ENCODE measurements around the gene SMG7.

The SMG7 gene

DNA sequence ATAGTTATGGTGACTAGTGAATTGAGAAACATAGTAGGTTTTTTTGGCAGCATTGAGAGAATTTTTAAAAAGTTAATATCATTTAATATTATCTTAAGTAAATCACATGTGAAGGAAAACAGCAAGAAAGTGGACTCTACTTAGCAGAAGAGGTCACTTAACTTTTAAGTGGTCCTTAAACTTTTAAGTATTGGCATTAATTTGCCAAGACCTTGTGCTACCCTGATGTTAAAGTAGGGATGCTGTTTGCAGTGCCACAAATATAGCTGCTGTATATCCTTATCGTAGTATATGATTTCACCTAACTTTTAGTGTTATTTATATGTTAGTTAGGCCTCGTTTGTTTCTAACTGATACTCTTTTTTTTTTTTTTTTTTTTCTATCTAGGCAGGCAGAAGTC is 40.2 kb downstream of the SMG7 start:
- ChIA-PET POLR2A (no interaction called here), CTCF (no interaction called here)
- no peak for DNase-seq (ENCODE audit: extremely low spot score)
- TF ChIP-seq SUZ12 (IDR thresholded peaks at IDR 0.05) (no peak), ZNF384 (IDR thresholded peaks at IDR 0.05) (no peak), FOXA1 (IDR thresholded peaks at IDR 0.05) (no peak), HDGF (IDR thresholded peaks at IDR 0.05; ENCODE audit: borderline replicate concordance) (no peak), PKNOX1 (IDR thresholded peaks at IDR 0.05) (no peak), NFRKB (IDR thresholded peaks at IDR 0.05) (no peak), BHLHE40 (IDR thresholded peaks at IDR 0.05; ENCODE audit: borderline replicate concordance) (no peak), SP1 (IDR thresholded peaks at IDR 0.05) (no peak), ARNT (IDR thresholded peaks at IDR 0.05) (no peak), TARDBP (IDR thresholded peaks at IDR 0.05) (no peak), FOXK2 (IDR thresholded peaks at IDR 0.05) (no peak), CTBP1 (IDR thresholded peaks at IDR 0.05; ENCODE audit: borderline replicate concordance) (no peak), L3MBTL2 (conservative IDR thresholded peaks at IDR 0.05) (no peak), LEF1 (IDR thresholded peaks at IDR 0.05; ENCODE audit: borderline replicate concordance) (no peak)

DNA sequence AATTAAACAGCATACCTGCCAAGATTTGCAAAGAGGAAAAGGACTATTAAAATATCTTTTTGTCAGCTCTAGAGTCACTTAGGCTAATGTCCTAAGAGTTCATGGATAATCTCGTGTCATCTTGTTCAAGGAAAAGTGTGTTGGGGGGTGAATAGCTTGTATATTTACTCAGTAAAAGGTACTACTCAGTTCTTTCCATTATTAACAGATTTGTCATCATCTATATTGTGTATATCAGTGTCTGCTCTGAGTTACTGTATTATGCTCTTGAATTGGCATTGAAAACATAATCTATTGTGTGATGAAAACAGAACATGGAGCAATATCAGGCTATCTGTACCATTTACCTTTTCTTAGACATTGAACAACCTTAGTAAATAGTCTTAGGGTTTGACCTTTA is 41.9 kb downstream of the SMG7 start:
- POLR2A ChIA-PET = no interaction called here
- CTCF ChIA-PET = no interaction called here
- no peak for DNase-seq (ENCODE audit: extremely low spot score)
- TF ChIP-seq TARDBP (IDR thresholded peaks at IDR 0.05) (no peak), ELF4 (IDR thresholded peaks at IDR 0.05) (no peak), ZNF384 (IDR thresholded peaks at IDR 0.05) (no peak), SUZ12 (IDR thresholded peaks at IDR 0.05) (no peak), LEF1 (IDR thresholded peaks at IDR 0.05; ENCODE audit: borderline replicate concordance) (no peak), ARNT (IDR thresholded peaks at IDR 0.05) (no peak), SP1 (IDR thresholded peaks at IDR 0.05) (no peak), FOXA1 (IDR thresholded peaks at IDR 0.05) (no peak), L3MBTL2 (conservative IDR thresholded peaks at IDR 0.05) (no peak), PKNOX1 (IDR thresholded peaks at IDR 0.05) (no peak), FOXK2 (IDR thresholded peaks at IDR 0.05) (no peak), BHLHE40 (IDR thresholded peaks at IDR 0.05; ENCODE audit: borderline replicate concordance) (no peak), CTBP1 (IDR thresholded peaks at IDR 0.05; ENCODE audit: borderline replicate concordance) (no peak), FOXM1 (IDR thresholded peaks at IDR 0.05; ENCODE audit: borderline replicate concordance) (no peak), HDGF (IDR thresholded peaks at IDR 0.05; ENCODE audit: borderline replicate concordance) (no peak), NFRKB (IDR thresholded peaks at IDR 0.05) (no peak)

GRCh38 chr1:183515002-183515689 is 42.8 kb downstream of the SMG7 start:
- ChIA-PET CTCF (no interaction called here), POLR2A (no interaction called here)
- no peak for DNase-seq (ENCODE audit: extremely low spot score)
- TF ChIP-seq SUZ12 (IDR thresholded peaks at IDR 0.05) (no peak), PKNOX1 (IDR thresholded peaks at IDR 0.05) (no peak), HDGF (IDR thresholded peaks at IDR 0.05; ENCODE audit: borderline replicate concordance) (no peak), FOXA1 (IDR thresholded peaks at IDR 0.05) (no peak), BHLHE40 (IDR thresholded peaks at IDR 0.05; ENCODE audit: borderline replicate concordance) (no peak), L3MBTL2 (conservative IDR thresholded peaks at IDR 0.05) (no peak)

DNA sequence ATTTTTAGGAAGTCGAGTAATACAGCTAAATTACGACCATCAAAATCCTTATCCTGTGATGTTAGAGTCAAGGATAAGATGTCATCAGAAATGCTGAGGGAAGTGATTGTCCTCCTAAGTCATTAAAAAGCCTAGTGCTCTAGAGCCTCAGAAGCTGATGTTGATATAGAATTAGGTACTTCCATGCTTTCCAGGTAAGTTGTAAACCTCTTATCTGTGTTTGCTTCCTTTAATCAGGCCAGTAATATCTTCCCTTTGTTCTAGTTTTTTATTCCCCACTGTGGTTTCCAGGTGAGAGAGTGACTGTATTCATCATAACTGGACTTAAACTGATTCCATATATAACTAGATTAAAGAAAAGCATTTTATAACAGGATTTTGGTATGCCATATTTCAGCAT is 44.4 kb downstream of the SMG7 start:
- ChIA-PET CTCF (no interaction called here), POLR2A (no interaction called here)
- DNase-seq (ENCODE audit: extremely low spot score) = no peak
- no peak for TF ChIP-seq BHLHE40 (IDR thresholded peaks at IDR 0.05; ENCODE audit: borderline replicate concordance)
- TF ChIP-seq SUZ12 (IDR thresholded peaks at IDR 0.05) = no peak
- TF ChIP-seq ELF4 (IDR thresholded peaks at IDR 0.05) = no peak
- TF ChIP-seq L3MBTL2 (conservative IDR thresholded peaks at IDR 0.05) = no peak
- no peak for TF ChIP-seq LEF1 (IDR thresholded peaks at IDR 0.05; ENCODE audit: borderline replicate concordance)
- no peak for TF ChIP-seq FOXK2 (IDR thresholded peaks at IDR 0.05)
- no peak for TF ChIP-seq FOXM1 (IDR thresholded peaks at IDR 0.05; ENCODE audit: borderline replicate concordance)
- no peak for TF ChIP-seq HDGF (IDR thresholded peaks at IDR 0.05; ENCODE audit: borderline replicate concordance)
- no peak for TF ChIP-seq ZNF384 (IDR thresholded peaks at IDR 0.05)
- TF ChIP-seq ARNT (IDR thresholded peaks at IDR 0.05) = no peak
- no peak for TF ChIP-seq SP1 (IDR thresholded peaks at IDR 0.05)
- no peak for TF ChIP-seq CTBP1 (IDR thresholded peaks at IDR 0.05; ENCODE audit: borderline replicate concordance)

DNA sequence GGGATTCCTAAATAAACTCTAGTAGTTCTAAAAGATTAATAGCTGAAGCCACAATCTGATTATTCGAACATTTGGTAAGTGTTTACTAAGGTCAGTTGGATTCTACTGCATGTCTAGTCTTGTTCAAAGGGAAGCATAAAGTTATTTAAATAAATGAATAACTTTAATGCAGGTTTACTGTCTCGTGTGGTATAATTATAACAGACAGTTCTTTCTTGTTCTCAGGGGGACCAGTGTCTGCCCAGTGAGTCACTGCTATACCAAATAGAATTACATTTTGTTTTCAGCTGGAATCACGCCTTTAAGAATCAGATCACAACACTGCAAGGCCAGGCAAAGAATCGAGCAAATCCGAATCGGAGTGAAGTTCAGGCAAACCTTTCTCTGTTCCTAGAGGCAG is 45.1 kb downstream of the SMG7 start:
- CTCF ChIA-PET = no interaction called here
- DNase-seq (ENCODE audit: extremely low spot score) = no peak
- TF ChIP-seq NFRKB (IDR thresholded peaks at IDR 0.05) (no peak), ELF4 (IDR thresholded peaks at IDR 0.05) (no peak), PKNOX1 (IDR thresholded peaks at IDR 0.05) (no peak), FOXM1 (IDR thresholded peaks at IDR 0.05; ENCODE audit: borderline replicate concordance) (no peak), BHLHE40 (IDR thresholded peaks at IDR 0.05; ENCODE audit: borderline replicate concordance) (no peak), LEF1 (IDR thresholded peaks at IDR 0.05; ENCODE audit: borderline replicate concordance) (no peak), ARNT (IDR thresholded peaks at IDR 0.05) (no peak), HDGF (IDR thresholded peaks at IDR 0.05; ENCODE audit: borderline replicate concordance) (no peak), SP1 (IDR thresholded peaks at IDR 0.05) (no peak), ZNF384 (IDR thresholded peaks at IDR 0.05) (no peak), FOXK2 (IDR thresholded peaks at IDR 0.05) (no peak), L3MBTL2 (conservative IDR thresholded peaks at IDR 0.05) (no peak), SUZ12 (IDR thresholded peaks at IDR 0.05) (no peak), TARDBP (IDR thresholded peaks at IDR 0.05) (no peak), CTBP1 (IDR thresholded peaks at IDR 0.05; ENCODE audit: borderline replicate concordance) (no peak)
- POLR2A ChIA-PET = no interaction called here

Measured in HEK293T (cell line).